Measurements from ENCODE around the gene SIPA1L3.
"Not testable (repeated sequence)": the region's sequence is repeated elsewhere in the genome, so short reads cannot be mapped to it uniquely, and the experiment has no call there.

SIPA1L3 gene

DNA sequence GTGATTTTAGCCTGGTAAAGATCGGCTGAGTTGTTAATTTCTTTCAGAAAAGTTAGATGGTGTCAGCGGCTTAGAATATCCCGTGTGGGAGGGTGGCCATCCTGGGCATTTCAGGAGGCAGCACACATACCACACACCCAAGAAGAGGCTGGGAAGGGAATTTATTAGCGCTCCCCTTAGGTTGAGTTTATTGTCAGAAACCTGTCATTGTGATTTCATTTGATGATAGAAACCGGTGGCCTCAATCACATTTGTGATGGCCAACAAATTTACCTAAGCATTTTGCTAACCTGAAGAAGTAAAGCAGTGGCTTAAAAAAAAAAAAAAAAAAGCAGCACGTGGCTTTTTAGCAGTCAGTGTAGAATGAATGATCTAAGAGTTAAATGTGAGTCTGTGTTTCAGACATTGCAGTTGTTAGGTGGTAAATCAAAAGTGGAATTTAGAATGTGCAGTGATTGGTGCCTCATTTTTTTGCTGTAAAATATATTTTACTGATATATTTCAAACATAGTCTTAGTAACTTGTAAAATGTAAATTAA, 2.7 kb downstream of the SIPA1L3 start:
- no peak for TF ChIP-seq CTCF (IDR thresholded peaks at IDR 0.05; ENCODE audit: insufficient read depth, low read depth, low read length, missing control alignments)
- no peak overlapping the region for H3K4me3 ChIP-seq (ENCODE audit: low read length)
- no peak for DNase-seq (ENCODE audit: low read depth)

- DNase-seq (ENCODE audit: low read depth): no peak
- no peak for TF ChIP-seq CTCF (IDR thresholded peaks at IDR 0.05; ENCODE audit: insufficient read depth, low read depth, low read length, missing control alignments)
- no peak overlapping the region for H3K4me3 ChIP-seq (ENCODE audit: low read length)
Measured at GRCh38 chr19:37914908-37915307, 7.9 kb downstream of the SIPA1L3 start.

DNA sequence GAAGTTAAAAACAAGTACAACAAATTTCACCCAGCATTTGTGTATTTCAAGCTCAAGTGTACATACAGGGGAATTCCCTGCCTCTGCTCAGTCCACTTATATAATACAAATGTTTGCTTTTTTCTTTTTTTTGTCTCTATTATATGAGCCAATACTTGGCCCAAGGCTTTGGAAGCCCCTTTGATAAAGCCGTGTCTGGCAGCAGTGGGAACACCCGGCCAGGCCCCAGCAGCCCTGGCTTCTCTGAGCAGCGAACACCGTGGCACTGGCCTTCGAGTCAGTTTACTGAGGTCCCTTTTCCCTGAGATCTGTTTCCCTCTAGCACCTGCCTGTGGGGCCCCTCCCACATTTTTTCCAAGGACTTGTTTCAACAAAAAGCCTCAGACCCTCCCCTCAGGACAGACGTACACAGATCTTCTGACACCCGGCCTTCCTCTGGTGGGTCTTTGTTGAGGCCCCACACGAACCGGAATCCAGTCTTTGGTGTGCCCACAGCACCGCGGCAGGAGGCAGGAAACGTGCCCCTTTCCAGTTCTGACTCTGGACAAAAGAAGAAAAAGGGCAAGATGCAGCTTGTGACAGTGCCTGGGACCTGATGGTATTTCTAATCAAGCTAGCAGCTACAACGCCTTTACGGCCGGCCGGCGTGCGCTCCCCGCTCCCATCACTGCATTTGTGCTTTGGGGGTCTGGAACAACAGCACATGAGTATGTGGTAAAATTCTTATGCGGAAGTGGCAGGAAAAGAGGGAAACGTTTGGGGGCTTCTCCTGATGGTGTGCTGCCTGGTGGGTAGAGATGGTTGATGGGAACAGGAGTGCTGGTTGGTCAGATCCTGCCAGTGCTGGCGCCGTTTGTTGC, 13.8 kb downstream of the SIPA1L3 start:
- no peak for DNase-seq (ENCODE audit: low read depth)
- no peak for TF ChIP-seq CTCF (IDR thresholded peaks at IDR 0.05; ENCODE audit: insufficient read depth, low read depth, low read length, missing control alignments)

GRCh38 chr19:37924573-37924972, 17.6 kb downstream of the SIPA1L3 start:
- not testable (repeated sequence) for H3K4me3 ChIP-seq (ENCODE audit: low read length); DNase-seq (ENCODE audit: low read depth)

More for the DNA sequence above, 13.8 kb downstream of the SIPA1L3 start:
- H3K4me3 ChIP-seq (ENCODE audit: low read length): no peak overlapping the region

- no peak for DNase-seq (ENCODE audit: low read depth)
- TF ChIP-seq CTCF (IDR thresholded peaks at IDR 0.05; ENCODE audit: insufficient read depth, low read depth, low read length, missing control alignments): no peak
- no peak overlapping the region for H3K4me3 ChIP-seq (ENCODE audit: low read length)
Measured at GRCh38 chr19:37925212-37925611, 18.2 kb downstream of the SIPA1L3 start.

DNA sequence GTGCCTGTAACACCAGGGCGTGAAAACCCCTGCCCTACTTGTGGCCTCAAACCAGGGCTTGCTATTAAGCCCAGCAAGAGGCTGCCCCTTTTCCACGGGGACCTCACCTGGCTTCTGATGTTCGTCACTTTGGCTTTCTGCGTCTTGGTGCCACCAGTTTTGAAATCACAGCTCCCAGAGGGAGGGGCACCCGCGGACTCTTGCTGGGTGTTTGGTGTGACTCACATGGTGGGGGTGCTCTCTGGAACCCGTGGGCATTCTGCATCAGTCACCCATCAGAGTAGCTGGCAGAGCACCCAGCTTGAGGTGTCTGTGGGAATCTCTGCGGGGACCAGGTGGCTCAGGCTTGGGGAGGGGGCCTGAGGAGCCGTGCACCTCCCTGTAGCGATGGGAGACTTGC, 19.2 kb downstream of the SIPA1L3 start:
- TF ChIP-seq CTCF (IDR thresholded peaks at IDR 0.05; ENCODE audit: insufficient read depth, low read depth, low read length, missing control alignments): no peak
- no peak for DNase-seq (ENCODE audit: low read depth)
- H3K4me3 ChIP-seq (ENCODE audit: low read length): no peak overlapping the region

GRCh38 chr19:37926711-37927110, 19.7 kb downstream of the SIPA1L3 start:
- TF ChIP-seq CTCF (IDR thresholded peaks at IDR 0.05; ENCODE audit: insufficient read depth, low read depth, low read length, missing control alignments): no peak

More at GRCh38 chr19:37926711-37927110, 19.7 kb downstream of the SIPA1L3 start:
- no peak for DNase-seq (ENCODE audit: low read depth)
- H3K4me3 ChIP-seq (ENCODE audit: low read length): no peak overlapping the region
